Caco-2 (cell line): ENCODE data around the gene KIF1A. TPM values are rescaled to one million over a fixed set of nuclear protein-coding genes. Genes with fewer than 3 reads are reported as not detected.

Experiments used
- BruUV-seq: library from RNA; stranded (reverse); fragments of 400-500 nt; replicated peaks from 2 replicates; lab custom pipeline; 2021; lab: Mats Ljungman, UMichigan
- CTCF ChIA-PET: fragments of 300-600 bp; sonication (Branson Sonifier 250); formaldehyde crosslinking; loops from one replicate; lab custom pipeline; 2022; ENCODE audit warnings: antibody characterized with exemption; lab: Charles Lee
- POLR2A ChIA-PET: fragments of 300-600 bp; sonication (Branson Sonifier 250); formaldehyde crosslinking; loops from one replicate; lab custom pipeline; 2022; ENCODE audit warnings: antibody characterized with exemption; lab: Charles Lee
- DNase-seq, 2 experiments: peaks; one replicate each; pipeline versions ENCODE4 v3.0.0 to v3.0.0-alpha.2; 2020 to 2022
- H3K27me3 ChIP-seq: replicated peaks from 2 replicates; pipeline ENCODE4 v1.6.0; 2011; ENCODE audit warnings: low read length; ENCODE audit not compliant: control insufficient read depth, insufficient read depth
- H3K36me3 ChIP-seq: 2 replicates; pipeline ENCODE4 v1.5.1; 2011; ENCODE audit warnings: low read length; ENCODE audit not compliant: control insufficient read depth, insufficient read depth
- H3K4me1 ChIP-seq: fragments of 250-450 bp; sonication (Bioruptor Pico); 2 replicates; pipeline ENCODE4 v1.5.1; 2020; ENCODE audit warnings: mild to moderate bottlenecking
- H3K4me3 ChIP-seq: 2 replicates; pipeline ENCODE4 v1.5.1; 2011; ENCODE audit warnings: low read depth, mild to moderate bottlenecking, control low read depth, low read length
- H3K9me3 ChIP-seq: fragments of 250-450 bp; sonication (Bioruptor Pico); 2 replicates; pipeline ENCODE4 v1.5.1; 2020; ENCODE audit warnings: mild to moderate bottlenecking, moderate library complexity
- H3K27ac Mint-ChIP-seq: one replicate; pipeline ENCODE4 v1.8.0; 2022; ENCODE audit warnings: mixed read lengths; ENCODE audit not compliant: unreplicated experiment
- H3K27me3 Mint-ChIP-seq: one replicate; pipeline ENCODE4 v1.8.0; 2022; ENCODE audit warnings: mixed read lengths; ENCODE audit not compliant: insufficient read depth, unreplicated experiment
- H3K36me3 Mint-ChIP-seq: one replicate; pipeline ENCODE4 v1.8.0; 2022; ENCODE audit warnings: mild to moderate bottlenecking, mixed read lengths; ENCODE audit not compliant: insufficient read depth, unreplicated experiment
- H3K4me1 Mint-ChIP-seq: one replicate; pipeline ENCODE4 v1.8.0; 2022; ENCODE audit warnings: low read depth, mixed read lengths; ENCODE audit not compliant: unreplicated experiment
- H3K4me3 Mint-ChIP-seq: one replicate; pipeline ENCODE4 v1.8.0; 2022; ENCODE audit warnings: mild to moderate bottlenecking, moderate library complexity, mixed read lengths; ENCODE audit not compliant: unreplicated experiment
- H3K9me3 Mint-ChIP-seq: one replicate; pipeline ENCODE4 v1.8.0; 2022; ENCODE audit warnings: mixed read lengths; ENCODE audit not compliant: unreplicated experiment
- intact Hi-C: fragments of 100-400 bp; cut with micrococcal nuclease; formaldehyde crosslinking; loops from one replicate; pipeline ENCODE4 v1.10.0; 2022; ENCODE audit not compliant: unreplicated experiment
- total RNA-seq: library from RNA; stranded (reverse); gene quantifications from 2 replicates; pipeline ENCODE4 v1.2.3, GENCODE V29; 2022
- TF ChIP-seq, protein P1 (sequence below), 2 experiments: fragments of 200-600 bp in 1 of 2; IDR thresholded peaks; 1 replicate in 1 of 2; 2 replicates in 1 of 2; pipeline versions ENCODE4 v1.5.1 to v1.8.0; 2011 to 2022; ENCODE audit warnings: antibody characterized with exemption in 1 of 2, control low read depth in 1 of 2, inconsistent platforms in 1 of 2, low read depth in 1 of 2, low read length in 1 of 2, mild to moderate bottlenecking in 1 of 2, moderate library complexity in 1 of 2; ENCODE audit not compliant: insufficient read depth in 1 of 2, severe bottlenecking in 1 of 2, unreplicated experiment in 1 of 2

Gene KIF1A
- total RNA-seq, 1 experiment from 2014 or later, result 33.1 TPM

DNA sequence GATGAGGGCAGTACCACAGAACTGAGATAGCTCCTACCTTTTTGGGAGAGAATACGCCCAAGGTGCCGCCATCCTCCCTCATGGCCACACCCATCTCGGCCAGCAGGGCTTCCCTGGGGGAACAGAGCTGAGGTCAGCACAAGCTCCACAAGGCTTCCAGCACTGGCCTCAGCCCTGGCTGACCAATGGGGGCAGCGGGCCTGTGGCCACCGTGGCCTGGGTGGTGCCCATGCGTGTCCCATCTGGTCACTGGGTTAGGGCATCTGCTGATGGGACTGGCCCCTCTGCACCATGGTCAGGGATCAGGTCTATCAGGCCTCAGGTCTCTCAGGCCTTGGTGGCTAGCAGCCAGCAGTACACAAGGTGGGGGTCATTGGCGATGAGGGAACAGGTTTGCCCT lies 50.9 kb downstream of the KIF1A start:
- Mint-ChIP-seq H3K4me1 (no peaks in the 10 kb centered on the region), H3K27me3 (no peaks in the 10 kb centered on the region), H3K9me3 (no peaks in the 10 kb centered on the region), H3K4me3 (no peak overlapping the region), H3K27ac (no peak overlapping the region), H3K36me3 (no peaks in the 10 kb centered on the region)
- Histone ChIP-seq H3K27me3 (no peaks in the 10 kb centered on the region), H3K36me3 (no peaks in the 10 kb centered on the region), H3K4me1 (no peaks in the 10 kb centered on the region), H3K4me3 (no peak overlapping the region), H3K9me3 (no peaks in the 10 kb centered on the region)
- ChIA-PET POLR2A (no interaction called here), CTCF (no interaction called here)
- intact Hi-C loops, result no loop called here
- DNase-seq, result no peak
- BruUV-seq, result no TSS peak
- TF ChIP-seq, protein P1, sequence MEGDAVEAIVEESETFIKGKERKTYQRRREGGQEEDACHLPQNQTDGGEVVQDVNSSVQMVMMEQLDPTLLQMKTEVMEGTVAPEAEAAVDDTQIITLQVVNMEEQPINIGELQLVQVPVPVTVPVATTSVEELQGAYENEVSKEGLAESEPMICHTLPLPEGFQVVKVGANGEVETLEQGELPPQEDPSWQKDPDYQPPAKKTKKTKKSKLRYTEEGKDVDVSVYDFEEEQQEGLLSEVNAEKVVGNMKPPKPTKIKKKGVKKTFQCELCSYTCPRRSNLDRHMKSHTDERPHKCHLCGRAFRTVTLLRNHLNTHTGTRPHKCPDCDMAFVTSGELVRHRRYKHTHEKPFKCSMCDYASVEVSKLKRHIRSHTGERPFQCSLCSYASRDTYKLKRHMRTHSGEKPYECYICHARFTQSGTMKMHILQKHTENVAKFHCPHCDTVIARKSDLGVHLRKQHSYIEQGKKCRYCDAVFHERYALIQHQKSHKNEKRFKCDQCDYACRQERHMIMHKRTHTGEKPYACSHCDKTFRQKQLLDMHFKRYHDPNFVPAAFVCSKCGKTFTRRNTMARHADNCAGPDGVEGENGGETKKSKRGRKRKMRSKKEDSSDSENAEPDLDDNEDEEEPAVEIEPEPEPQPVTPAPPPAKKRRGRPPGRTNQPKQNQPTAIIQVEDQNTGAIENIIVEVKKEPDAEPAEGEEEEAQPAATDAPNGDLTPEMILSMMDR (IDR thresholded peaks at IDR 0.05; ENCODE audit: insufficient read depth in 1 of 2, low read depth in 1 of 2, low read length in 1 of 2, severe bottlenecking in 1 of 2, unreplicated experiment in 1 of 2), result no peak

DNA sequence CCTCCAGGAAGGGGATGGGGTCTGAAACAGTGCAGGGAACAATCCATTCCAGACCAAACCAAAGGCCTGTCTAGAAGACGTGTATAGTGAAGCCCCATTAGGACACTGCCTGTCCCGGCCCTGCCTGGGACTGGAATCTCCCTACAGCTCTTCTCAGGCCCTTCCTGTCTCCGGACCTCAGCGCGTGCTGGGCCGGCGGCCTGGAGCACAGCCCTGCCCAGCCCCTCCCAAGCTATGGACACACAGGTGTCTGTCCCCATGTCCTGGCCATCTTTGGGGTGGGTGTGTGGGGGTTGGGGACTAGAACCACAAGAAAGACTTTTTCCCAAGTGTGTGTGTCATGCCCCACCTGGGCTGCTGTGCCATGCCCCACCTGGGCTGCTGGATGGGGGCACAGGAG lies 51.8 kb downstream of the KIF1A start:
- no peak for DNase-seq
- Histone ChIP-seq H3K4me1 (no peaks in the 10 kb centered on the region), H3K4me3 (no peak overlapping the region), H3K27me3 (no peaks in the 10 kb centered on the region), H3K36me3 (no peaks in the 10 kb centered on the region), H3K9me3 (no peaks in the 10 kb centered on the region)
- ChIA-PET CTCF (no interaction called here), POLR2A (no interaction called here)
- Mint-ChIP-seq H3K9me3 (no peaks in the 10 kb centered on the region), H3K4me1 (no peaks in the 10 kb centered on the region), H3K27me3 (no peaks in the 10 kb centered on the region), H3K36me3 (no peaks in the 10 kb centered on the region), H3K4me3 (no peak overlapping the region), H3K27ac (no peak overlapping the region)
- no TSS peak for BruUV-seq
- TF ChIP-seq, protein P1 (IDR thresholded peaks at IDR 0.05; ENCODE audit: insufficient read depth in 1 of 2, low read depth in 1 of 2, low read length in 1 of 2, severe bottlenecking in 1 of 2, unreplicated experiment in 1 of 2), result no peak
- intact Hi-C loops, result no loop called here

GRCh38 chr2:240767341-240767740 lies 52.7 kb downstream of the KIF1A start:
- H3K36me3 Mint-ChIP-seq, result no peaks in the 10 kb centered on the region
- H3K4me1 ChIP-seq, result no peaks in the 10 kb centered on the region
- no peaks in the 10 kb centered on the region for H3K9me3 Mint-ChIP-seq
- ChIA-PET POLR2A (no interaction called here), CTCF (no interaction called here)
- intact Hi-C loops, result no loop called here
- DNase-seq, result no peak
- no peaks in the 10 kb centered on the region for H3K9me3 ChIP-seq
- TF ChIP-seq, protein P1 (IDR thresholded peaks at IDR 0.05; ENCODE audit: insufficient read depth in 1 of 2, low read depth in 1 of 2, low read length in 1 of 2, severe bottlenecking in 1 of 2, unreplicated experiment in 1 of 2), result no peak
- no peaks in the 10 kb centered on the region for H3K36me3 ChIP-seq
- H3K27me3 ChIP-seq, result no peaks in the 10 kb centered on the region
- H3K4me3 Mint-ChIP-seq, result no peak overlapping the region
- no peak overlapping the region for H3K27ac Mint-ChIP-seq
- no peaks in the 10 kb centered on the region for H3K4me1 Mint-ChIP-seq
- no peak overlapping the region for H3K4me3 ChIP-seq
- H3K27me3 Mint-ChIP-seq, result no peaks in the 10 kb centered on the region
- no TSS peak for BruUV-seq
